Ureter (tissue), 1 donor: ENCODE results near the gene CCL27. TPM values are rescaled to one million over a fixed set of nuclear protein-coding genes. Genes with fewer than 3 reads are reported as not detected.
A peak's percentile ranks its signal among the peaks of the same experiment; 100 is the strongest.

ENCODE experiments used
- DNase-seq: peaks from one replicate; pipeline ENCODE4 v3.0.0-alpha.2; 2020; ENCODE audit warnings: low spot score
- total RNA-seq: library from RNA; stranded (reverse); gene quantifications from one replicate; pipeline ENCODE4 v1.2.4, GENCODE V29; 2023
- donor health status: DM: yes; HTN: yes; CAD: no.

Gene CCL27
- total RNA-seq, 1 donor from 2014 or later: 0.68 TPM

- DNase-seq: no peak
Observed at GRCh38 chr9:34684816-34685215, 22.4 kb upstream of the CCL27 start.

- DNase-seq: no peak
Observed at GRCh38 chr9:34684145-34684544, 21.7 kb upstream of the CCL27 start.

DNA sequence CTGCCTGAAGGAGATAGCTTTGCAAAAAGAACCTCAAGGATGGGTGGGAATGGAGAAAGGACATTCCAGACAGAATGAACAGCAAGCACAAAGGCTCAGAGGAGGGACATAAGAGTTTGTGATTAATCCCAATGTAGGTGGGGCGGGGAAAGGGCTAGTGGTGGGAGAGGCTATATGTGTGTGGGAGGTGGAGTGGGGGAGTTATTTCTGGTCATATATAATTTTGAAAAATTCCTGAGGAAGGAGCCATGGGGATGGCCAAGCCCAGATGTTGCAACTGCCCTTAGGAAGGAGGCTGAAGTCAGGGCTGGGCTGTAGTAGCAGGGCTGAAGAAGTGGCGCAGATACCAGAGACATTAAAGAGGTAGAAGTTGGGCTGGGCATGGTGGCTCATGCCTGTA is 13.4 kb upstream of the CCL27 start:
- DNase-seq: no peak

DNA sequence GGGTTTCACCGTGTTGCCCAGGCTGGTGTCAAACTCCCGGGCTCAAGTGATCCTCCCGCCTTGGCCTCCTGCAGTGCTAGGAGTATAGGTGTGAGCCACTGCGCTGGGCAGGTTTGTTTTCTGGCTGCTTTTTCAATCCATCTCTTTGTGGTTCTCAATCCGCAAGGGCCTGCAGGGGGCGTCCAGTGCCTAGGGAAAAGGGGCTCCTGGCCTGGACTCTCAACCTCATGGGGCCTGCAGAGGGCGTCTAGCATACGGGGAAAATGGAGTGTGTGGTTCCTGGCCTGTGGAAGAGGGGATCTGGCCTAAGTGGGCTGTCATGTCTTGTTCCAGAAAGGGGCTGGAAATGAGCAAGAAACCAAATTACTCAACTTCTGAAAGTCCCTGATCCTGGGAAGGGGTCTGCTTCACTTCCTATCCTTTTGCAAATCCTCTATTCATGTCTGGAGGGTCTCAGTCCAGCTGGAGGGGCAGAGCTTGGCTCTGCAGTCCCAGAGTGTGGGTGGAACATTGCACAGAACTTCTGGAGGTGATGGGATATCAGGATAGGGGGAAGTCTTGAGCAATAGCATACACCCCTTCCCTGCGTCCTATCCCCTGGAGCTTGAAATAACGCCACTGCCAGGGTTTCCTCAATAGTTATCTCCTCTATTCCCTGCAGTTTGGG is 12.7 kb upstream of the CCL27 start:
- DNase-seq: peak; percentile 62

DNA sequence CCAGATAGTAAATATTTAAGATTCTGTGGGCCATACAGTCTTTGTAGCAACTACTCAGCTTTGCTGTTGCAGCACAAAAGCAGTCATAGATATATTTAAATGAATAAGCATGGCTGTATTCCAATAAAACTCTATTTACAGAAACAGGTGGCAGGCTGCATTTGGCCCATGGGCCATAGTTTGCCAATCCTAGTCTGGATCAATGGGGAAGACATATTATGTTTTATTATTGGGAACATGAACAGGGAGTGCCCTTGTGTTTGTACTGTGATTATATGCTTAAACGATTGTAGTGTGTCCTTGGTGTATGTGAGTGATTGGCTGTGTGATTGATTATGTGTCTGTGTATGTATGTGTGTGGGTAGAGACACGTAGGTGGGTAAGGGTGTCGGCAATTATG is 12.0 kb upstream of the CCL27 start:
- DNase-seq: no peak

DNA sequence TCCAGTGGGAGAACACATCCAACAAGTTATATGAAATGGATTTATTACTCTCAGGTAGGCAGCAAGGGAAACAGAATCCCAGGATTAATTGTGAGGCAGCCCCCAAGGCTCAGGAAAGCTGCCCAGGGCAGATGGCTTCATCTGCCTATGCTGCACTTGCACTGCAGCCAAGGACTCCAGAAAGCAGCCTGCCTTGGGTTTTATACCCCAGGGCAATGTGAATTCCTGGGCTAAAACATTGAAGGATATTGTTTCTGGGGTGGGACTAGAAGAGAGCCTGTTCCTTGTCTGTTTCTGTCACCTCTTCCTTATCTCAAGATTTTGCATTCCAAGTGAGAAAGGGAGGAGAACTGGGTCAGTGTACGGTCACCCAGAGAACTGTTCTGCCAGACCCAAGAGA is 8.8 kb upstream of the CCL27 start:
- no peak for DNase-seq

DNA sequence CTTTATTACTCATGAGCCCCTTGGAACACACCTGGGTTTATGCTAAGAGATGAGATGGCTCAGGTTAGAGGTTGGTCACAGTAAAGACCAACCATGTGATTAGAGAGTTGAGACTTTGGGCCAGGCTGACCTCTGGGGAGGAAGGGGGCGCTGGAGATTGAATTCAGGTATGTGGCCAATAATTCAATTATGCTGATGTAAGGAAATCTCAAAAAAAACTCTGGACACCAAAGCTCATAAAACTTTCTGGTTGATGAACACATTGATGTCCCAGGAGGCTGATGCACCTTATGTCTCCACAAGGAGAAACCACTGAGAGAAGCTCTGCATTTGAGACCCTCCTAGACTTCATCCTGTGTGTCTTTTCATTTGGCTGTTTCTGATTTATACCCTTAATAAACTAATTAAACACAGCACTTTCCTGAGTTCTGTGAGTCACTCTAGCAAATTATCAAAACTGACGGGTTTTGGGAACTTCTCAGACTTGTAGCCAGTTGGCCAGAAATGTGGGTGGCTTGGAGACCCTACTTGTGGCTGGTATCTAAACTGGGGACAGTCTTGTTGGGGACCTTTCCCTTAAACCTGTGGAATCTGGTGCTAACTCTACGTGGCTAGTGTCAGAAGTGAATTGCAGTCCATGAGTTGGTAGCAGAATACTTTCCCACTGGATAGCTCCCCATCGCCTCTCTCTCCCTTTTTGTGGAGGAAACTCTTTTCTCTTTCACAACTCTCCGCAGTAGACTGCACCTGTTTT is 7.5 kb upstream of the CCL27 start:
- no peak for DNase-seq

DNA sequence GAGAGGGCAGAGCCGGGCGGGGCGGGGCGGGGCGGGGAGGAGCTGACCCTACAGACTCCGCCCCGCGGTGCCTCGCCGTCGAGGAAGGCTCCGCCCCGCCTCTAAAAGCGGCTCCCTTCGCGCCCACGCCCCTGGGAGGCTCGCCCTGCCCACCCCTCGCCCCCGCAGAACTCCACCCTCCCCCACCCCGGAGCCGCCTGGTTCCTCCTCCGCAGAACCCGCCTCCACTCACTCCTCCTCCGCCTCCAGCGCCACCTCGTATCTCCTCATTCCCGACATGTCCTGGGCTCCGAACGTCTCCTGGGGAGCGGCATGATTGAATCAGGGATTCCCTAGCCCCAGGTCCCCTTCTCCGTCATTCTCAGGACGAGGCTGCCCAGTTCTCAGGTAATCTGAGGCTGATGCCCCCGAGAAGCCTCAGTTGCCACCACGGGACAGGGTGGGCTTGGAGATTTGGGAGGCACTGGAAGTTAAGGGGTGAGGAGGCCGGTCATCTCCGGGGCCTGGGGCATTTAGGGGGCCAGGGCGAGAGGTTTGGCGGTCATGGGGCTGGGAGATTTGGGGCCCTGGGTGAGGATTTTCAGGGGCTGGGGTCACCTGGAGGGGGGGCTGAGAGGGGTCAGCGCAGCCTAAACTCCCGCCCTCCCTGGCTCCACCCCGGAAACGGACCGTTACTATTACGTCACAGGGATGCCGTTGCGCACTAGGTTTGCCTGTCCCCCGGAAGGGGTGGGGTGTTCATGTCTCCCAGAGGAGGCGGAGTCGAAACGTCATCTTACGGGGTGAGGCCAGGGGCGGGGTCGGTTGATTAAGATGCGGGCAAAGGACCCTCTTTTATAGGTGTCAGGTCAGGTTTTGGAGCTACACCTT is 3.2 kb upstream of the CCL27 start:
- DNase-seq: peak; percentile 96

GRCh38 chr9:34665067-34665380 is 2.6 kb upstream of the CCL27 start:
- no peak for DNase-seq

- DNase-seq: peak; percentile 90
Observed at GRCh38 chr9:34664281-34665066, 2.0 kb upstream of the CCL27 start.

DNA sequence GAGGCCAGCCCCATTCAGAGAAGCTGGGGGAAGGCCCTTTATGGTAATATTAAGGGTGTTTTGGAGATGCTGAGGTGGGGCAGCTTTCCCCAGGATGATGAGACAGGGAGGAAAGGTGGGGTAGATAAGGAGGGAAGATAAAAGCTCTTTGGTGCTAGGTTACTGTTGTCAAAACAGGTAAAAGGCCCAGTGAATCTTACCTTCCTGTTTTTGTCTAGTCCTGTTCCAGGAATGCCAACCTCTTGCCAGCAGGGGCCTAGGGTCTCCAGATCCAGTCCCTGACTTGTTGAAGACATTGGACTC is 797 bp upstream of the CCL27 start:
- DNase-seq: no peak

DNA sequence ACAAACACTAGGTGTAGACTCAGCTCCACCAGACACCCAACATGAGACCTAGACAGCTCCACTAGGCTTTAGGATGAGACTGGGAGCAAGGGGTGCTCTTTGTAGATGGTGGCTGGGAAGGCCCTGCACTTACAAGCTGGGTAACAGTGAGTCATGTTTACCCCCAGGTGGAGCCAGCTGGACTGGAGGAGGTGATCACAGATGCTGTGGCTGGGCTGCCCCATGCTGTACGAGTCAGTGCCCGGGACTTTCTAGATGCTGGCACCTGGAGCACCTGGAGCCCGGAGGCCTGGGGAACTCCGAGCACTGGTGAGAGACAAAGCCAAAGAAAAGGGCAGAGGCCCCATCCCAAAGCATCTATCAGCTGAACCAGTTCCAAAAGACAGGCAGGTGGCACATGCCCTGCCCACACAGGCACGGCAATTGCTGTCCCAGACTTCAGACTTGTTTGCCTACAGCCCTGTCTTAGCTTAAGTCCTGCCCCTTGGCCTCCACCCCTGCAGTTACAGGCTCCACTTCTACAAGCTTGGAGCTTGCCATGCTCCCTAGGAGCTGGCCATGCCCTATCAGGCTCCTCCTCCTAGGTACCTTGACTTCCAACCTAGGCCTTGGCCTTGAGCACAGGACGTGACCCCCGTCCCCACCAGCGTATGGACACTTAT is 2.7 kb downstream of the CCL27 start:
- DNase-seq: no peak

GRCh38 chr9:34658461-34658860 is 4.0 kb downstream of the CCL27 start:
- DNase-seq: no peak

DNA sequence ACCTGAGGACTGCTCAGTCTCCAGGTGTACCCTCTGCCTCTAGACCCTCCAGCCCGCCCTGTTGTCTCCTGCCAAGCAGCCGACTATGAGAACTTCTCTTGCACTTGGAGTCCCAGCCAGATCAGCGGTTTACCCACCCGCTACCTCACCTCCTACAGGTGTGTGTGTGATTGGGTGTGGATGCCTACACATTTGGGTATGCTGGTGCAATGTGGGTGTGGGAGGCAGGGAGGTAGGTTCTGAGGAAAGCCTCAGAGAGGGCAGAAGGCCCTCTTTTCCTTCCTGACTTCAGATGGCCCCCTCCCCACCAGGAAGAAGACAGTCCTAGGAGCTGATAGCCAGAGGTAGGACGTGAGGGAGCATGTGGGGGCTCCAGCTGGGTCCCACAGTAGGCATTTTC is 5.5 kb downstream of the CCL27 start:
- no peak for DNase-seq

DNA sequence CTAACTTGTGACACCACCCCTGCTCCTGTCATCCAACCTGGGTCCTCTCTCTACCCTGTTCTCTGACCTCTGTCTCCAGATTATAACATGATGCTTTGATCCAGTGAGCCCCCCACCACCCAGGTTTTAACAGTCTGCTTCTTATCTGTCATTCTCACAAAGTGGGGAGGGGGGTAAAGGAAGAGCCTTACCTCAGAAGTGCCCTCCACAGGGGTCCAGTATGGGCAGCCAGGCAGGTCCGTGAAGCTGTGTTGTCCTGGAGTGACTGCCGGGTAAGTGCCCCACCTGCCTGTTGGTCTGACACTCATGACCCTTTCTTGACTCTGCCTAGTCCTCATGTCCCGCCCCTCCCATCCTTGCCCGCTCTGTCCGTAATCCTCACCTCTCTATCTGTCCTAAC is 7.1 kb downstream of the CCL27 start:
- DNase-seq: no peak

- DNase-seq: peak; percentile 74
Observed at GRCh38 chr9:34654323-34655051, 8.0 kb downstream of the CCL27 start.

DNA sequence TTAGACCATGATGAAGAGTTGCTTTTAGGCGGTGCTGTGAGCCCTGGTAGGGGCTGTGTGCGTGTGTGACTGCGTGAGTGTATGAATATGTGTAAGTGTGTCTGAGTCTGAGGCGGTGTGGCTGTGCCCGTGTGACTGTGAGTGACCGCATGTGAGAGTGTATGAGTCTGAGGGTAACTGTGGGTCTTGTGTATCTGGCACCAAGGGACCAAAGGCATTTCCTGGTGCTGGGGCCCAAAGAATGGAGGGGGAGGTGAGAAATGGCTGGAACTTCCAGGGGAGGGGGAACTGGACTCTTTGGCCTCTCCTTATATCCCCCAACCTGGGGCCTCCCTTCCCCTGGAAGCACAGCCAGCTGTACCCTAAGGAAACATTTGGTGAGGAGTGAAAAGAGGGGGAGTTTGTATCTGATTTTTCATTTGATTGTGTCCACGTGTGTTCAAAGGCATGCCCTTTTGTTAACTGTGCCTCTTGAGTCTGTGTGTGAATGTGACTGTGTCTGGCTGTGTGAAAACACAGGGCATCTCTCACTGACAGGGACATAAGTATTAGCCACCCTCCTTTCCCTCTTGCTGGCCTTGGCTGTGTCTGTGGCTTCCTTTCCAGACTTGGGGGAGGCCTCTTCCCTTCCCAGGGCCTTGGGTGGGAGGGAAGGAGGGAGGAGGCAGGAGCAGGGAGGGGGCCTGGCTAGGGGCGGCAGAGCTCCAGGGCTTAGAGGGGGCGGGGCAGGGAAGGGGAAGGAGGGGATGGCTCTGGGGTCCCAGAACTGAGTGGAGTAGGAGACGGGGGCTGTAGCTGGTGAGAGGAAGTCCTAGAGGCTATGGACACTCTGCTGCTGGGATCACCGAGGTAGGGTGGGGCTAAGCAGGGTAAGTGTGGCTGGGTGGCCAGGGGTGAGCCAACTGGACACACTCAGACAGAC is 9.0 kb downstream of the CCL27 start:
- no peak for DNase-seq

DNA sequence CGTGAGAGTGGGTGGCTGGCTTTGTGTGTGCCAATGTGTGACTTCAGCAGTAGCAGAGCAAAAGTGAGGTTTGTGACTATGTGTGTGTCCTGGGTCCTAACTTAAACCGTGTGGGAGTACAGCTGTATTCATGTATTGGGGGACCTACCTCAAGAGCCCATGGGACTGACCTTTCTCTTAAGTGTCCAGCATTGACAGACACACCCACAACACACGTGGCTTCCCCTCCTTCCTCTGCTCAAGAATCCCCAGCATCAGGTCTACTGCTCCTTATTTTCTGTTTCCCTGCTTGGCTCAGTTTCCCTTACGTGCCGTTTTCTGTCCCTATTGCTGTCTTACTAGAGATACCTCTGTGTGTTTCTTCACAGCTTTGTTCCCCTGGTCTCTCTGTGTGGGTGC is 9.9 kb downstream of the CCL27 start:
- DNase-seq: no peak

DNA sequence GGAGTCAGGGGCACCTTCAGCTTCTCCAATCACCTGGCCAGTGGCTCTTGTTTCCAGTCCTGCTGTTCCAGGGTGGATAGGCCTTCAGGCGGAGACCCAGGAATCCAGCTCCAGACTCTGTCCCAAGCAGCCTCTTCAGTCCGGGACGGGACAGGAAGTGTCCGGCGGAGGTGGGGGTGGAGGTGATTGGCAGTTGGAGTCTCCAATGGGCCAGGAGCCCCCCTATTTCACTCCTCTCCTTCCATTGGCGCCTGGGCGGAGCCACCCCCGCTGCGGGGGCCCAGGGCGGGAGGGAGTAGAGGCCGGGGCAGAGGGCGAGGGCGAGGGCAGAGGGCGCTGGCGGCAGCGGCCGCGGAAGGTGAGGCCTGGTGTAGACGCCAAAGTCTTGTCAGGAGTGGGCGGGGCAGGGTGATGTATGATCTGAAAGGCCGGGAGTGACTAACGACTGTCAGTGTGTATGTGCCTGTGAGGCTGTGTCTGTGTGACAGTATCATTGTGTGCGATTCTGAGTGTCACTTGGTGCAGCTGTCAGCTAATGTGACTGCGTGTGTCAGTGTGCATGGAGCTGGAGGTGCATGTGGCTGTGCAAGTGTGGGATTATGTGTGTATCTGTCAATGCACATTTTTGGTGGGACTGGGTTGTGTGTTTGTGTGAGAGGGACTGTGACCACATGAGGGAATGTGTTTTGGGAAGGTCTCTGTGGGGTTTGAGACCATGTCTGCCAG is 10.4 kb downstream of the CCL27 start, which contains the start of gene IL11RA:
Gene IL11RA, plus strand, starts transcription at position 310 of the 726 bp plus-strand sequence. CDS start 3,033 bp downstream, outside the sequence.
- DNase-seq: peak; percentile 87
